ENCODE data around the gene SMIM28. TPM values are rescaled to one million over a fixed set of nuclear protein-coding genes. Genes with fewer than 3 reads are reported as not detected.
A peak's percentile ranks its signal among the peaks of the same experiment; 100 is the strongest.

The SMIM28 gene
- total and polyA plus RNA-seq, 9 of the 15 experiments (the other 6 are each of a cell fraction or from before 2014, with no cell fraction given) = not detected

GRCh38 chr6:138403801-138404665 lies 26.3 kb downstream of the SMIM28 start, which contains the start of gene HEBP2 (continued):
- TF ChIP-seq CTCFL (IDR thresholded peaks at IDR 0.05; ENCODE audit: borderline replicate concordance, insufficient read depth, low read depth, low read length, poor library complexity, severe bottlenecking) (peak; percentile 89), SETDB1 (IDR thresholded peaks at IDR 0.05; ENCODE audit: low read length) (no peak), U2AF2 (optimal IDR thresholded peaks at IDR 0.05; ENCODE audit: low read depth, low read length) (no peak), KHSRP (IDR thresholded peaks at IDR 0.05) (no peak), LCOR (CRISPR knock-in tag; IDR thresholded peaks at IDR 0.05) (peak; percentile 87), HMG20B (CRISPR knock-in tag; IDR thresholded peaks at IDR 0.05) (no peak), RAD21 (CRISPR knock-in tag; conservative IDR thresholded peaks at IDR 0.05 in 1 of 2, IDR thresholded peaks at IDR 0.05 in 1 of 2) (peak; percentile 65 to 85), ZNF586 (CRISPR knock-in tag; conservative IDR thresholded peaks at IDR 0.05) (no peak), ZNF232 (CRISPR knock-in tag; IDR thresholded peaks at IDR 0.05) (0 out of 2 replicates have a peak, but pooled peaks have one; percentile 21), HCFC1 (IDR thresholded peaks at IDR 0.05; ENCODE audit: low read depth, low read length) (peak; percentile 54), JUNB (CRISPR knock-in tag; conservative IDR thresholded peaks at IDR 0.05) (no peak), JUN (IDR thresholded peaks at IDR 0.05; ENCODE audit: borderline replicate concordance, low read depth, low read length) (peak; percentile 28; the same call in 1 of the 2 replicates), JUN (CRISPR knock-in tag; IDR thresholded peaks at IDR 0.05; ENCODE audit: borderline replicate concordance) (no peak; the same call in 1 of the 2 replicates), BCL6 (CRISPR knock-in tag; IDR thresholded peaks at IDR 0.05) (no peak), HOMEZ (CRISPR knock-in tag; IDR thresholded peaks at IDR 0.05) (no peak), GABPB1 (CRISPR knock-in tag; IDR thresholded peaks at IDR 0.05) (peak; percentile 87), FOXK1 (CRISPR knock-in tag; IDR thresholded peaks at IDR 0.05; ENCODE audit: borderline replicate concordance) (0 out of 2 replicates have a peak, but pooled peaks have one; percentile 84), RNF2 (IDR thresholded peaks at IDR 0.05) (peak; percentile 87; the same call in 1 of the 2 replicates)
